Measurements from ENCODE around the gene OTOF.

- TF ChIP-seq, protein P1, sequence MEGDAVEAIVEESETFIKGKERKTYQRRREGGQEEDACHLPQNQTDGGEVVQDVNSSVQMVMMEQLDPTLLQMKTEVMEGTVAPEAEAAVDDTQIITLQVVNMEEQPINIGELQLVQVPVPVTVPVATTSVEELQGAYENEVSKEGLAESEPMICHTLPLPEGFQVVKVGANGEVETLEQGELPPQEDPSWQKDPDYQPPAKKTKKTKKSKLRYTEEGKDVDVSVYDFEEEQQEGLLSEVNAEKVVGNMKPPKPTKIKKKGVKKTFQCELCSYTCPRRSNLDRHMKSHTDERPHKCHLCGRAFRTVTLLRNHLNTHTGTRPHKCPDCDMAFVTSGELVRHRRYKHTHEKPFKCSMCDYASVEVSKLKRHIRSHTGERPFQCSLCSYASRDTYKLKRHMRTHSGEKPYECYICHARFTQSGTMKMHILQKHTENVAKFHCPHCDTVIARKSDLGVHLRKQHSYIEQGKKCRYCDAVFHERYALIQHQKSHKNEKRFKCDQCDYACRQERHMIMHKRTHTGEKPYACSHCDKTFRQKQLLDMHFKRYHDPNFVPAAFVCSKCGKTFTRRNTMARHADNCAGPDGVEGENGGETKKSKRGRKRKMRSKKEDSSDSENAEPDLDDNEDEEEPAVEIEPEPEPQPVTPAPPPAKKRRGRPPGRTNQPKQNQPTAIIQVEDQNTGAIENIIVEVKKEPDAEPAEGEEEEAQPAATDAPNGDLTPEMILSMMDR (conservative IDR thresholded peaks at IDR 0.05; ENCODE audit: low read depth, low read length), result no peak
- TF ChIP-seq FOS (IDR thresholded peaks at IDR 0.05; ENCODE audit: low read depth, low read length), result no peak
- TF ChIP-seq RAD21 (IDR thresholded peaks at IDR 0.05; ENCODE audit: low read length), result no peak
- TF ChIP-seq MAFK (IDR thresholded peaks at IDR 0.05; ENCODE audit: low read depth, low read length), result no peak
- no peak for TF ChIP-seq MXI1 (IDR thresholded peaks at IDR 0.05; ENCODE audit: borderline replicate concordance, low read depth, low read length)
- no peak for TF ChIP-seq POLR2A (IDR thresholded peaks at IDR 0.05; ENCODE audit: low read depth, low read length)
These were observed 15.8 kb downstream of the OTOF start for GRCh38 chr2:26462100-26462499.
